DOHH2 (cell line): ENCODE measurements around the gene L3MBTL3.

ENCODE experiments used
- H3F3A ChIP-seq: fragments of 200-600 bp; sonication (generic), shearing (Covaris generic); 2 replicates; pipeline ENCODE4 v1.6.0; 2016; ENCODE audit warnings: antibody characterized with exemption, mild to moderate bottlenecking; ENCODE audit not compliant: control insufficient read depth, insufficient read depth
- H3K27ac ChIP-seq: fragments of 200-600 bp; sonication (generic); 2 replicates; pipeline ENCODE4 v1.5.1; 2014; ENCODE audit warnings: low read depth, mild to moderate bottlenecking, low read length, moderate library complexity
- H3K27me3 ChIP-seq: fragments of 200-600 bp; sonication (generic); 2 replicates; pipeline ENCODE4 v1.6.1; 2014; ENCODE audit warnings: mild to moderate bottlenecking, low read length, mixed read lengths; ENCODE audit not compliant: control insufficient read depth
- H3K36me3 ChIP-seq: fragments of 200-600 bp; sonication (generic); 2 replicates; pipeline ENCODE4 v1.6.1; 2014; ENCODE audit warnings: mild to moderate bottlenecking, low read length, moderate library complexity, mixed read lengths; ENCODE audit not compliant: control insufficient read depth
- H3K4me1 ChIP-seq: fragments of 200-600 bp; sonication (generic); 2 replicates; pipeline ENCODE4 v1.6.1; 2014; ENCODE audit warnings: mild to moderate bottlenecking, low read length, mixed read lengths; ENCODE audit not compliant: control insufficient read depth
- H3K4me2 ChIP-seq: fragments of 200-600 bp; sonication (generic); 2 replicates; pipeline ENCODE4 v1.6.0; 2014; ENCODE audit warnings: mild to moderate bottlenecking, low read length, moderate library complexity
- H3K4me3 ChIP-seq: fragments of 200-600 bp; sonication (generic); 2 replicates; pipeline ENCODE4 v1.5.1; 2014; ENCODE audit warnings: mild to moderate bottlenecking, low read length, mixed read lengths
- H3K79me2 ChIP-seq: fragments of 200-600 bp; sonication (generic); 2 replicates; pipeline ENCODE4 v1.6.1; 2014; ENCODE audit warnings: mild to moderate bottlenecking, low read length, mixed read lengths; ENCODE audit not compliant: control insufficient read depth
- H3K9me2 ChIP-seq: fragments of 200-600 bp; sonication (generic); replicated peaks from 2 replicates; pipeline ENCODE4 v1.6.1; 2014; ENCODE audit warnings: mild to moderate bottlenecking, low read length, mixed read lengths; ENCODE audit not compliant: control insufficient read depth
- H3K9me3 ChIP-seq: fragments of 200-600 bp; sonication (generic); 2 replicates; pipeline ENCODE4 v1.6.1; 2014; ENCODE audit warnings: antibody characterized with exemption, low read length, mixed read lengths; ENCODE audit not compliant: control insufficient read depth, insufficient read depth
- H4K20me1 ChIP-seq: fragments of 200-600 bp; sonication (generic); 2 replicates; pipeline ENCODE4 v1.6.0; 2014; ENCODE audit warnings: low read depth, mild to moderate bottlenecking, antibody characterized with exemption, low read length, moderate library complexity; ENCODE audit not compliant: control insufficient read depth, insufficient read depth
- CTCF ChIP-seq: fragments of 200-600 bp; sonication (generic); IDR thresholded peaks from one replicate; pipeline ENCODE4 v1.5.1; 2014; ENCODE audit warnings: antibody characterized with exemption, mild to moderate bottlenecking, low read depth, low read length; ENCODE audit not compliant: poor library complexity, severe bottlenecking
- EZH2phosphoT487 ChIP-seq: fragments of 200-600 bp; sonication (generic); IDR thresholded peaks from 2 replicates; pipeline ENCODE4 v1.6.1; 2017; ENCODE audit warnings: borderline replicate concordance, mild to moderate bottlenecking, antibody characterized with exemption, low read length, moderate library complexity, mixed read lengths

L3MBTL3 gene

DNA sequence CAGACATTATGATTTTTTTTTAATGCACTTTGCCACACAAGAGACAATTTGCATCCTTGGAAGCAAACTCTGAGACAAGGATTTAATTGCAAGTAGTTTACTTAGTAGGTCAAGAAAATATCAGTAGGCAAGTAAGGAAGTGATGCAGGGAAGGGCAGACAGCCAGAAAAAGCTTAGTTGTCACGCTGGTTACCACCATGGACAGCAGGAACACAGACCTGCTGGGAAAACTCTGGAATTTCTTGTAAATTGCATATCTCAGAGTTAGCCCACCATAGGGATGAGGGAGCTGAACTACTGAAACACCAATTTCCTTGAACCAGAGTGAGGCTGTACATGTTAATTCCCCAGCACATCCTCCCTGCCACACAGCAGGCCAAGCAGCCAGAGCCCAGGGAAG is 92.7 kb downstream of the L3MBTL3 start:
- Histone ChIP-seq H3K27ac (no peak overlapping the region), H3K9me2 (no peaks in the 10 kb centered on the region), H3K79me2 (no peaks in the 10 kb centered on the region), H4K20me1 (no peaks in the 10 kb centered on the region), H3F3A (peaks cover 3% of the 10 kb centered on the region; the same call in 1 of the 2 replicates), H3K4me2 (no peak overlapping the region), H3K9me3 (no peaks in the 10 kb centered on the region), H3K36me3 (peaks cover 3% of the 10 kb centered on the region; the same call in 1 of the 2 replicates), H3K4me1 (peaks cover 47% of the 10 kb centered on the region), H3K4me3 (no peak overlapping the region), H3K27me3 (no peaks in the 10 kb centered on the region)
- no peak for TF ChIP-seq EZH2phosphoT487
- TF ChIP-seq CTCF, result no peak

DNA sequence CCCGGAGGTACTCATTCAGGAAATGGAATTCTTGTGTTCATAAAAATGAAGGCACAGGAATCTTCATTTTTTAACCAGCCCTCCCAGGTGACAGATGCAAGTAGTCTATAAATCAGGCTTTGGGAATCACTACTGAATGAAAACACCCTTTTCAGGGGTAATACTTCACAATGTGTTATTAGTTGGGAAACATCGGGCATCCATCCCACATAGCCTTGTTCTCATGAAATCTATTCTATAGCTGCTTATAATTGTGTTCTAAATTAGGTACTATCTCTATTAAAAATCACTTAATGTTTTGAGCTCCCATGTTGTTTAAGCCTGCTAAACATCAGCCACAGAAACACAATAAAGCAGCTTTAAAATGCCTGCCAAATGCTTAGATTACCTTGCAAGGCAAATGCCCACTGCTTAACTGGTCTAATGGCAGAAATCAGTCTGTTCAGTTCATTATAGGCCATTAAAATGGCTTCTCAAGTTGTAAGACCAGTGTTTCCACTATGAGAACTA is 94.9 kb downstream of the L3MBTL3 start:
- no peaks in the 10 kb centered on the region; the same call in 1 of the 2 replicates for H3F3A ChIP-seq
- TF ChIP-seq CTCF (no peak), EZH2phosphoT487 (no peak)
- H3K79me2 ChIP-seq, result no peaks in the 10 kb centered on the region
- no peak overlapping the region for H3K4me3 ChIP-seq
- peaks cover 44% of the 10 kb centered on the region for H3K4me1 ChIP-seq
- no peak overlapping the region for H3K27ac ChIP-seq
- no peaks in the 10 kb centered on the region for H4K20me1 ChIP-seq
- H3K4me2 ChIP-seq, result no peak overlapping the region
- no peaks in the 10 kb centered on the region for H3K27me3 ChIP-seq
- H3K9me3 ChIP-seq, result no peaks in the 10 kb centered on the region
- H3K9me2 ChIP-seq, result no peaks in the 10 kb centered on the region
- no peaks in the 10 kb centered on the region; the same call in 1 of the 2 replicates for H3K36me3 ChIP-seq

- Histone ChIP-seq H3K36me3 (no peaks in the 10 kb centered on the region; the same call in 1 of the 2 replicates), H3K4me1 (peaks cover 50% of the 10 kb centered on the region), H3K79me2 (no peaks in the 10 kb centered on the region), H3K9me3 (no peaks in the 10 kb centered on the region), H3K9me2 (no peaks in the 10 kb centered on the region), H3F3A (peaks cover 3% of the 10 kb centered on the region; the same call in 1 of the 2 replicates), H3K27ac (peak overlapping the region; percentile 78), H4K20me1 (no peaks in the 10 kb centered on the region), H3K27me3 (no peaks in the 10 kb centered on the region), H3K4me3 (peak overlapping the region; percentile 52), H3K4me2 (peak overlapping the region; percentile 68)
- no peak for TF ChIP-seq CTCF
- no peak for TF ChIP-seq EZH2phosphoT487
Observed at GRCh38 chr6:130115036-130115435, 96.7 kb downstream of the L3MBTL3 start.
